Measurements from ENCODE around the gene RBM25.
"Not testable (repeated sequence)": the region's sequence is repeated elsewhere in the genome, so short reads cannot be mapped to it uniquely, and the experiment has no call there.

RBM25 gene

GRCh38 chr14:73058224-73058921, at the start of gene RBM25:
Gene RBM25 (plus strand): TSS chr14:73058534. CDS start chr14:73071642, 13,108 bp downstream.
- H3K9me3 Mint-ChIP-seq: no peaks in the 10 kb centered on the region
- no peaks in the 10 kb centered on the region for H3K27me3 Mint-ChIP-seq
- ATAC-seq (peak; percentile 99), DNase-seq (peak; percentile 96 to 97)
- no peak within 1 kb of the TSS for H3K4me3 Mint-ChIP-seq
- H3K4me1 Mint-ChIP-seq: peaks cover 27% of the 10 kb centered on the region
- no peak within 1 kb of the TSS for H3K27ac Mint-ChIP-seq

- H3K27ac Mint-ChIP-seq, DNase-seq, H3K4me3 Mint-ChIP-seq, H3K9me3 Mint-ChIP-seq, H3K27me3 Mint-ChIP-seq, ATAC-seq: not testable (repeated sequence)
- peaks cover 34% of the 10 kb centered on the region for H3K4me1 Mint-ChIP-seq
Measured at GRCh38 chr14:73011189-73011588, 47.1 kb upstream of the RBM25 start.

GRCh38 chr14:73014105-73014504, 44.2 kb upstream of the RBM25 start:
- Mint-ChIP-seq H3K4me3 (no peak overlapping the region), H3K9me3 (no peaks in the 10 kb centered on the region), H3K27ac (no peak overlapping the region), H3K27me3 (no peaks in the 10 kb centered on the region), H3K4me1 (peaks cover 42% of the 10 kb centered on the region)
- ATAC-seq (peak; percentile 98), DNase-seq (peak; percentile 8 to 32)

GRCh38 chr14:73015552-73015951, 42.8 kb upstream of the RBM25 start:
- ATAC-seq, H3K27me3 Mint-ChIP-seq, DNase-seq, H3K4me3 Mint-ChIP-seq, H3K9me3 Mint-ChIP-seq: not testable (repeated sequence)
- Mint-ChIP-seq H3K4me1 (peaks cover 42% of the 10 kb centered on the region), H3K27ac (peak overlapping the region in 1 of 2 donors; percentile 46)

- not testable (repeated sequence) for ATAC-seq, H3K4me3 Mint-ChIP-seq, H3K27ac Mint-ChIP-seq, H3K27me3 Mint-ChIP-seq, DNase-seq, H3K9me3 Mint-ChIP-seq
- peaks cover 42% of the 10 kb centered on the region for H3K4me1 Mint-ChIP-seq
Measured at GRCh38 chr14:73016011-73016410, 42.3 kb upstream of the RBM25 start.

GRCh38 chr14:73022051-73022450, 36.3 kb upstream of the RBM25 start:
- Mint-ChIP-seq H3K4me1 (peaks cover 45% of the 10 kb centered on the region), H3K27me3 (no peaks in the 10 kb centered on the region), H3K27ac (no peak overlapping the region), H3K9me3 (no peaks in the 10 kb centered on the region), H3K4me3 (no peak overlapping the region)
- DNase-seq (no peak), ATAC-seq (no peak)

GRCh38 chr14:73025544-73025943, 32.8 kb upstream of the RBM25 start:
- Mint-ChIP-seq H3K27me3 (no peaks in the 10 kb centered on the region), H3K4me1 (peaks cover 45% of the 10 kb centered on the region), H3K9me3 (no peaks in the 10 kb centered on the region), H3K27ac (no peak overlapping the region), H3K4me3 (peak overlapping the region; percentile 93 to 98)
- DNase-seq: no peak
- no peak for ATAC-seq

GRCh38 chr14:73026243-73026844, 32.0 kb upstream of the RBM25 start:
- peak overlapping the region; percentile 93 to 98 for H3K4me3 Mint-ChIP-seq
- ATAC-seq: no peak
- H3K9me3 Mint-ChIP-seq: no peaks in the 10 kb centered on the region
- no peaks in the 10 kb centered on the region for H3K27me3 Mint-ChIP-seq
- H3K27ac Mint-ChIP-seq: peak overlapping the region; percentile 68 to 88
- H3K4me1 Mint-ChIP-seq: peaks cover 45% of the 10 kb centered on the region
- no peak for DNase-seq

GRCh38 chr14:73026845-73027542, 31.3 kb upstream of the RBM25 start, which contains the start of gene ZFYVE1:
Gene ZFYVE1 (minus strand): TSS chr14:73027106. CDS start chr14:73024508, 2,598 bp downstream.
- peak within 1 kb of the TSS; percentile 94 to 96 for H3K27ac Mint-ChIP-seq
- no peaks in the 10 kb centered on the region for H3K27me3 Mint-ChIP-seq
- peak within 1 kb of the TSS; percentile 93 to 98 for H3K4me3 Mint-ChIP-seq
- DNase-seq (peak; percentile 83 to 92), ATAC-seq (peak; percentile 99)
- H3K9me3 Mint-ChIP-seq: no peaks in the 10 kb centered on the region
- H3K4me1 Mint-ChIP-seq: peaks cover 40% of the 10 kb centered on the region

- Mint-ChIP-seq H3K4me1 (peaks cover 37% of the 10 kb centered on the region), H3K27ac (peak overlapping the region; percentile 94 to 96), H3K9me3 (no peaks in the 10 kb centered on the region), H3K4me3 (peak overlapping the region; percentile 93 to 98), H3K27me3 (no peaks in the 10 kb centered on the region)
- ATAC-seq (no peak), DNase-seq (no peak)
Measured at GRCh38 chr14:73027546-73027945, 30.8 kb upstream of the RBM25 start.

GRCh38 chr14:73027984-73028383, 30.4 kb upstream of the RBM25 start:
- Mint-ChIP-seq H3K27me3 (no peaks in the 10 kb centered on the region), H3K4me1 (peaks cover 32% of the 10 kb centered on the region), H3K4me3 (peak overlapping the region; percentile 93 to 98), H3K27ac (no peak overlapping the region), H3K9me3 (no peaks in the 10 kb centered on the region)
- no peak for ATAC-seq
- no peak for DNase-seq

- not testable (repeated sequence) for H3K9me3 Mint-ChIP-seq, H3K27me3 Mint-ChIP-seq, H3K27ac Mint-ChIP-seq, H3K4me1 Mint-ChIP-seq, H3K4me3 Mint-ChIP-seq, DNase-seq, ATAC-seq
Measured at GRCh38 chr14:73036706-73037450, 21.5 kb upstream of the RBM25 start.

- H3K4me1 Mint-ChIP-seq: no peaks in the 10 kb centered on the region
- ATAC-seq: no peak
- H3K4me3 Mint-ChIP-seq: no peak overlapping the region
- no peak overlapping the region for H3K27ac Mint-ChIP-seq
- no peaks in the 10 kb centered on the region for H3K9me3 Mint-ChIP-seq
- H3K27me3 Mint-ChIP-seq: no peaks in the 10 kb centered on the region
- DNase-seq: no peak
Measured at GRCh38 chr14:73047808-73048207, 10.5 kb upstream of the RBM25 start.

- Mint-ChIP-seq H3K27ac (no peak overlapping the region), H3K9me3 (no peaks in the 10 kb centered on the region), H3K4me1 (no peaks in the 10 kb centered on the region), H3K27me3 (no peaks in the 10 kb centered on the region), H3K4me3 (no peak overlapping the region)
- DNase-seq (no peak), ATAC-seq (no peak)
Measured at GRCh38 chr14:73049428-73049827, 8.9 kb upstream of the RBM25 start.

- DNase-seq: no peak
- Mint-ChIP-seq H3K27ac (no peak overlapping the region), H3K9me3 (no peaks in the 10 kb centered on the region), H3K27me3 (no peaks in the 10 kb centered on the region), H3K4me3 (no peak overlapping the region), H3K4me1 (no peaks in the 10 kb centered on the region)
- ATAC-seq: no peak
Measured at GRCh38 chr14:73055251-73055650, 3.1 kb upstream of the RBM25 start.
